MCF 10A (cell line): Measurements from ENCODE around the gene TTYH1. TPM values are rescaled to one million over a fixed set of nuclear protein-coding genes. Genes with fewer than 3 reads are reported as not detected.

Experiments
- BruUV-seq: library from RNA; stranded (reverse); fragments of 400-500 nt; replicated peaks from 2 replicates; lab custom pipeline; 2021; lab: Mats Ljungman, UMichigan
- CTCF ChIA-PET: fragments of 300-600 bp; sonication (Branson Sonifier 250); formaldehyde crosslinking; extraction: SDS; loops from one replicate; lab custom pipeline; 2021; ENCODE audit warnings: antibody characterized with exemption, inconsistent platforms; lab: Yijun Ruan, JAX
- POLR2A ChIA-PET: fragments of 300-600, 350-650 bp; sonication (Branson Sonifier 250); formaldehyde crosslinking; extraction: SDS; loops from one replicate; lab custom pipeline; 2020; ENCODE audit warnings: antibody characterized with exemption, inconsistent platforms; lab: Yijun Ruan, JAX
- DNase-seq: peaks from one replicate; pipeline ENCODE4 v3.0.0-alpha.2; 2018; ENCODE audit not compliant: unreplicated experiment
- H3K27ac Mint-ChIP-seq: one replicate; pipeline ENCODE4 v1.8.0; 2022; ENCODE audit warnings: mild to moderate bottlenecking, low read depth, mixed read lengths; ENCODE audit not compliant: unreplicated experiment
- H3K27me3 Mint-ChIP-seq: one replicate; pipeline ENCODE4 v1.8.0; 2022; ENCODE audit warnings: mixed read lengths; ENCODE audit not compliant: insufficient read depth, unreplicated experiment
- H3K36me3 Mint-ChIP-seq: one replicate; pipeline ENCODE4 v1.8.0; 2022; ENCODE audit warnings: mild to moderate bottlenecking, moderate library complexity, mixed read lengths; ENCODE audit not compliant: insufficient read depth, unreplicated experiment
- H3K4me1 Mint-ChIP-seq: one replicate; pipeline ENCODE4 v1.8.0; 2022; ENCODE audit warnings: mixed read lengths; ENCODE audit not compliant: insufficient read depth, unreplicated experiment
- H3K4me3 Mint-ChIP-seq: one replicate; pipeline ENCODE4 v1.8.0; 2022; ENCODE audit warnings: mild to moderate bottlenecking, moderate library complexity, mixed read lengths; ENCODE audit not compliant: unreplicated experiment
- H3K9me3 Mint-ChIP-seq: one replicate; pipeline ENCODE4 v1.8.0; 2022; ENCODE audit warnings: mixed read lengths; ENCODE audit not compliant: unreplicated experiment
- CTCF ChIP-seq: fragments of 200-600 bp; IDR thresholded peaks from one replicate; pipeline ENCODE4 v1.8.0; 2022; ENCODE audit warnings: antibody characterized with exemption, mild to moderate bottlenecking; ENCODE audit not compliant: unreplicated experiment
- intact Hi-C: fragments of 100-400 bp; cut with micrococcal nuclease; formaldehyde crosslinking; loops from 2 replicates; pipeline ENCODE4 v1.14.1; 2022
- total RNA-seq: library from RNA; stranded (reverse); gene quantifications from 2 replicates; pipeline ENCODE4 v1.2.3, GENCODE V29; 2022

The TTYH1 gene
- total RNA-seq, 1 experiment from 2014 or later = not detected

DNA sequence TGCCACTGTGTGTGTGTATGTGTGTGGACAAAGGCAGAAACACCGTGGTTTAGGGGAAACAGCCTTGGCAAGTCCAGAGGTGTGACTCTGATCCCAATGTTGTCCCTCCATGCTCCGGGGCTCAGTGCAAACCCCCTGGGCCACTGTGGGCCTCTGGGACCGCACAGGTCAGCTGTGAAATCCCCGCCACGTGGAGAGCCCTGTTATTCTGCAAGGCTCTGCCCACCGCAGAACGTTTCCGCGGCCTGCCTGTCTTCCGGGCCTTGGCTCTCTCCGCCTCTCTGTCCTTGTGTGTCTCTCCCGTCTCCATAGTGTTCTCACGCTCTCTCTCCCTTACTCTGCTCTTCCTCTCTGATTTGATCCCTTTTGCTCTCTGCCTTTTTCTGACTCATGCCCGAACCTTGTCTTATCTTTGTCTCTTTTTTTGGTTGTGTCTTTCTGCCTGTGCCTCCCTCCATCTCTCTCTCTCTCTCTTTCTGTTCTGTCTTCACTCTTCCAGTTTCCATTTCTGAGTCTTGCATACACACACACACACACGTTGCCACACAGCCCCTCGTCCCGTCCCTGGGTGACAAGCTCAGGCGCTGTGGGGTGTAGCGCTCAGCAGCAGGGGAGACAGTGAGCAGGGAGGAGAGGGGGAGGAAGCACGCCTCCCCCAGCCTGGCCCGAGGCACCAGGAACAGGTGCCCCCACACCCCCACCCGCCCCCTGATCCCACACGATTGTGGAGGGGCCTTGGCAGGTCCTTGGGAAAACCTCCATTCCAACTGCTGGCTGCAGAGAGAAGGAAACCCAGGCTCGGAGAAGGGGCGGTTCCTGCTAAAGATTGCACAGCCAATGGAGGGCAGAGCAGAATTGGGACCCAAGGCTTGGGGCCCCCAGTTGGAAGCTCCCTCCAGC, 3.0 kb downstream of the TTYH1 start:
- no TSS peak for BruUV-seq
- ChIA-PET CTCF (interaction anchor here (0.7 to 2.0 kb wide), 2 partner anchors 27 to 28 kb away, joined by 3 to 10 read pairs; no protein-coding TSS in a partner anchor), POLR2A (no interaction called here)
- Mint-ChIP-seq H3K9me3 (peaks cover 20% of the 10 kb centered on the region), H3K36me3 (no peaks in the 10 kb centered on the region), H3K27ac (no peak overlapping the region), H3K4me3 (no peak overlapping the region), H3K4me1 (no peaks in the 10 kb centered on the region), H3K27me3 (peaks cover 27% of the 10 kb centered on the region)
- no peak for TF ChIP-seq CTCF
- DNase-seq = no peak
- intact Hi-C loops = no loop called here

DNA sequence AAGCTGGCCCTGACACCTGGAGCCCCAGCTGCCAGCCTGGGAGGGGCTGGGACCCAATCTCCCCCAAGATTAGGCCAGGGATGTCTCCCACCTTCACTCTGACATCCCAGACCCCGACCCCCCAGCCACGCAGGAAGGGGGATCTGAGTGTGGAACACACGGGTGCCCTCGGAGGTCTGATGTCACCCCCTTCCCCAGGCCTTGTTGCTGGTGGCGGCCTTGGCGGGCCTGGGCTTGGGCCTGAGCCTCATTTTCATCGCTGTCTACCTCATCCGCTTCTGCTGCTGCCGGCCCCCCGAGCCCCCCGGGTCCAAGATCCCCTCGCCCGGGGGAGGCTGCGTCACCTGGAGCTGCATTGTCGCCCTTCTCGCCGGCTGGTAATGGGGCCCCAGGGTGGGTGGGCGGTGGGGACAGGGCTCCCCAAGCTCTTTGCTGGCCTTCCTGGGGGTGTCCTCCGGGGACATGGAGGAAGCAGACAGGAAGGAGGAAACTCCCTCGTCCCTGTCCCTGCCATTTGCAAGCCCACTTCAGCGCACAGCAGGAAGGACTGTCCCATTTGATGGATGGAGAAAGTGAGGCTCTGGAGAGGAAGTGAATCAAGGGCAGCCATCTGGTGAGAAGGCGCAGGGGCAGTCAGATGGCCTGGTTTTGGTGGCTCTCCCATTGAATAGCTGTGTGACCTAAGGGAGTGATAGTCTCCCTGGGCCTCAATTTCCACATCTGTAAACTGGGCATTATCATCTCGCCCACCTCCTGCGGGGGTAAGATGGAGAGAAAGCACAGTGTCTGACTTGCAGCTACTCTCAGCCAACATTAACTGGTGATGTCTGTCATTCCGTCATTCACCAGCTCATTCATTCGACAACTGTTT, 3.9 kb downstream of the TTYH1 start:
- Mint-ChIP-seq H3K27ac (no peak overlapping the region), H3K9me3 (peaks cover 11% of the 10 kb centered on the region), H3K4me1 (no peaks in the 10 kb centered on the region), H3K4me3 (no peak overlapping the region), H3K36me3 (no peaks in the 10 kb centered on the region), H3K27me3 (peaks cover 18% of the 10 kb centered on the region)
- DNase-seq = no peak
- CTCF ChIA-PET = interaction anchor here (0.5 to 2.0 kb wide), 4 partner anchors 27 to 1677 kb away, joined by 3 to 10 read pairs (median 3); no protein-coding TSS in a partner anchor
- BruUV-seq = no TSS peak
- TF ChIP-seq CTCF = no peak
- POLR2A ChIA-PET = no interaction called here
- intact Hi-C loops = no loop called here

DNA sequence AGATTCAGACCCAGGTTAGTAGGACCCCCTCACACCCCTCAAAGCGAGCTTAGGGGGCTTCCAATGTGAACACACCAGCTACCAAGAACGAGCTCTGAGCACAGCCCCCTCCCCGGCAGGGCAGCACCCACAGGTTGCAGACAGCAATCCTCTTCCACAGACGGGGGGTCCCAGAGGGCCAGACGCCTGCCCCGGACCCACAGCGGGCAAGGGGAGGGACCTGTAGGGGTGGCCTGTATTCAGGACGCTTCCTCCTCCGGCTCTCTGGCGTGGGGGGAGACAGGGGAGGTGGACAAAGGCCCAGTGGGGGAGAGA, 4.8 kb downstream of the TTYH1 start:
- Mint-ChIP-seq H3K27me3 (peaks cover 14% of the 10 kb centered on the region), H3K4me1 (no peaks in the 10 kb centered on the region), H3K27ac (no peak overlapping the region), H3K36me3 (no peaks in the 10 kb centered on the region), H3K4me3 (no peak overlapping the region), H3K9me3 (peaks cover 7% of the 10 kb centered on the region)
- intact Hi-C loops = no loop called here
- ChIA-PET CTCF (interaction anchor here (0.5 to 2.0 kb wide), 3 partner anchors 19 to 59 kb away, joined by 3 to 10 read pairs (median 3); no protein-coding TSS in a partner anchor), POLR2A (interaction anchor here (0.6 kb wide), 1 partner anchor 260 kb away, joined by 4 read pairs; no protein-coding TSS in a partner anchor)
- DNase-seq = no peak
- no TSS peak for BruUV-seq
- no peak for TF ChIP-seq CTCF
